Mesendoderm (in vitro differentiated cells): Measurements from ENCODE around the gene DOCK9.

ENCODE experiments used
- DNase-seq: peaks from one replicate; pipeline ENCODE4 v3.0.0; 2013
- H2AK5ac ChIP-seq: 2 replicates; pipeline ENCODE4 v1.6.1; 2013; ENCODE audit warnings: low read length, inconsistent platforms
- H2BK120ac ChIP-seq: 2 replicates; pipeline ENCODE4 v1.6.1; 2013; ENCODE audit warnings: low read depth, mild to moderate bottlenecking, low read length, moderate library complexity, mixed read lengths
- H2BK15ac ChIP-seq: replicated peaks from 2 replicates; pipeline ENCODE4 v1.6.1; 2013; ENCODE audit warnings: low read depth, mild to moderate bottlenecking, moderate library complexity
- H2BK5ac ChIP-seq: 2 replicates; pipeline ENCODE4 v1.6.1; 2013; ENCODE audit warnings: low read length, inconsistent platforms
- H3K18ac ChIP-seq: 2 replicates; pipeline ENCODE4 v1.6.1; 2013; ENCODE audit warnings: mild to moderate bottlenecking, low read length, mixed read lengths
- H3K23ac ChIP-seq: one replicate; pipeline ENCODE4 v1.6.1; 2013; ENCODE audit warnings: low read length
- H3K27ac ChIP-seq: 2 replicates; pipeline ENCODE4 v1.5.1; 2013; ENCODE audit warnings: low read depth, mild to moderate bottlenecking, inconsistent platforms, low read length, moderate library complexity
- H3K27me3 ChIP-seq: 2 replicates; pipeline ENCODE4 v1.6.1; 2013; ENCODE audit warnings: low read length, control low read depth, mild to moderate bottlenecking, inconsistent platforms; ENCODE audit not compliant: insufficient read depth, poor library complexity
- H3K36me3 ChIP-seq: 2 replicates; pipeline ENCODE4 v1.6.1; 2013; ENCODE audit warnings: low read length, inconsistent platforms; ENCODE audit not compliant: control insufficient read depth, insufficient read depth
- H3K4ac ChIP-seq: one replicate; pipeline ENCODE4 v1.6.1; 2013; ENCODE audit warnings: low read depth, mild to moderate bottlenecking, low read length, moderate library complexity
- H3K4me1 ChIP-seq: 2 replicates; pipeline ENCODE4 v1.6.1; 2013; ENCODE audit warnings: low read depth, low read length, inconsistent platforms; ENCODE audit not compliant: control insufficient read depth
- H3K4me2 ChIP-seq: 2 replicates; pipeline ENCODE4 v1.6.1; 2013; ENCODE audit warnings: low read length
- H3K4me3 ChIP-seq: 2 replicates; pipeline ENCODE4 v1.5.1; 2013; ENCODE audit warnings: mild to moderate bottlenecking, low read length
- H3K56ac ChIP-seq: one replicate; pipeline ENCODE4 v1.6.1; 2013; ENCODE audit warnings: low read length
- H3K79me1 ChIP-seq: 2 replicates; pipeline ENCODE4 v1.6.1; 2013; ENCODE audit warnings: low read length, inconsistent platforms
- H3K79me2 ChIP-seq: 2 replicates; pipeline ENCODE4 v1.6.1; 2013; ENCODE audit warnings: mild to moderate bottlenecking, low read length; ENCODE audit not compliant: control insufficient read depth, insufficient read depth
- H3K9ac ChIP-seq: 2 replicates; pipeline ENCODE4 v1.6.1; 2013; ENCODE audit warnings: low read length, inconsistent platforms
- H4K5ac ChIP-seq: one replicate; pipeline ENCODE4 v1.6.1; 2013; ENCODE audit warnings: low read length
- H4K8ac ChIP-seq: one replicate; pipeline ENCODE4 v1.6.1; 2013; ENCODE audit warnings: low read depth, mild to moderate bottlenecking, control low read depth, low read length, moderate library complexity
- WGBS: extraction: QIAGEN DNeasy Blood & Tissue Kit; methylation state at CpG from one replicate; pipeline ENCODE4 v1.1.7; 2013; ENCODE audit warnings: low lambda C conversion rate, missing lambda C conversion rate; ENCODE audit not compliant: insufficient coverage; ENCODE audit errors: extremely low coverage; 5-methylcytosine and 5-hydroxymethylcytosine counted together

Gene DOCK9

GRCh38 chr13:98921015-98921580, 56.8 kb downstream of the DOCK9 start:
- Histone ChIP-seq H3K23ac (no peak overlapping the region), H4K5ac (no peak overlapping the region), H3K79me1 (no peaks in the 10 kb centered on the region), H2BK5ac (no peak overlapping the region), H2BK120ac (no peak overlapping the region), H2AK5ac (no peak overlapping the region), H3K4me3 (no peak overlapping the region), H3K4me1 (no peaks in the 10 kb centered on the region), H2BK15ac (no peak overlapping the region), H4K8ac (no peak overlapping the region), H3K27ac (no peak overlapping the region), H3K56ac (no peak overlapping the region), H3K4me2 (no peak overlapping the region), H3K18ac (no peak overlapping the region), H3K36me3 (no peaks in the 10 kb centered on the region), H3K79me2 (no peaks in the 10 kb centered on the region), H3K4ac (no peak overlapping the region), H3K9ac (no peak overlapping the region), H3K27me3 (no peaks in the 10 kb centered on the region)
- no CpG with 5 or more reads among the region's 5 CpGs for WGBS
- no peak for DNase-seq

GRCh38 chr13:98919566-98919965, 58.3 kb downstream of the DOCK9 start:
- Histone ChIP-seq H3K4me2 (no peak overlapping the region), H2AK5ac (no peak overlapping the region), H3K4me3 (no peak overlapping the region), H3K36me3 (no peaks in the 10 kb centered on the region), H4K8ac (no peak overlapping the region), H4K5ac (no peak overlapping the region), H3K79me2 (no peaks in the 10 kb centered on the region), H3K23ac (no peak overlapping the region), H3K79me1 (no peaks in the 10 kb centered on the region), H3K9ac (no peak overlapping the region), H2BK5ac (no peak overlapping the region), H3K18ac (no peak overlapping the region), H2BK15ac (no peak overlapping the region), H3K4ac (no peak overlapping the region), H2BK120ac (no peak overlapping the region), H3K27ac (no peak overlapping the region), H3K56ac (no peak overlapping the region), H3K27me3 (no peaks in the 10 kb centered on the region), H3K4me1 (no peaks in the 10 kb centered on the region)
- DNase-seq, result peak; percentile 69
- no CpG with 5 or more reads among the region's 2 CpGs for WGBS

- no peak overlapping the region for H3K27ac ChIP-seq
- H2AK5ac ChIP-seq, result no peak overlapping the region
- H3K23ac ChIP-seq, result no peak overlapping the region
- no peak overlapping the region for H3K18ac ChIP-seq
- H3K4me2 ChIP-seq, result no peak overlapping the region
- no peak for DNase-seq
- no peaks in the 10 kb centered on the region for H3K36me3 ChIP-seq
- H3K27me3 ChIP-seq, result no peaks in the 10 kb centered on the region
- no peak overlapping the region for H3K56ac ChIP-seq
- no peak overlapping the region for H3K4me3 ChIP-seq
- no peak overlapping the region for H2BK5ac ChIP-seq
- H4K8ac ChIP-seq, result no peak overlapping the region
- no peaks in the 10 kb centered on the region for H3K4me1 ChIP-seq
- H3K9ac ChIP-seq, result no peak overlapping the region
- no peak overlapping the region for H4K5ac ChIP-seq
- no peak overlapping the region for H2BK15ac ChIP-seq
- no peaks in the 10 kb centered on the region for H3K79me1 ChIP-seq
- no CpG with 5 or more reads among the region's 4 CpGs for WGBS
- H3K79me2 ChIP-seq, result no peaks in the 10 kb centered on the region
- no peak overlapping the region for H3K4ac ChIP-seq
- H2BK120ac ChIP-seq, result no peak overlapping the region
Measured at GRCh38 chr13:98918771-98919170, 59.1 kb downstream of the DOCK9 start.

GRCh38 chr13:98917116-98917515, 60.7 kb downstream of the DOCK9 start:
- H3K27me3 ChIP-seq, result no peaks in the 10 kb centered on the region
- H3K36me3 ChIP-seq, result no peaks in the 10 kb centered on the region
- H2BK120ac ChIP-seq, result no peak overlapping the region
- no peak overlapping the region for H3K23ac ChIP-seq
- H3K4me1 ChIP-seq, result no peaks in the 10 kb centered on the region
- H2BK15ac ChIP-seq, result no peak overlapping the region
- H3K56ac ChIP-seq, result no peak overlapping the region
- H2BK5ac ChIP-seq, result no peak overlapping the region
- no peak overlapping the region for H3K4ac ChIP-seq
- no peak for DNase-seq
- H4K8ac ChIP-seq, result no peak overlapping the region
- H3K9ac ChIP-seq, result no peak overlapping the region
- H3K4me3 ChIP-seq, result no peak overlapping the region
- no peak overlapping the region for H3K27ac ChIP-seq
- no peak overlapping the region for H3K4me2 ChIP-seq
- H4K5ac ChIP-seq, result no peak overlapping the region
- H3K18ac ChIP-seq, result no peak overlapping the region
- no CpG with 5 or more reads among the region's 1 CpG for WGBS
- no peak overlapping the region for H2AK5ac ChIP-seq
- no peaks in the 10 kb centered on the region for H3K79me2 ChIP-seq
- H3K79me1 ChIP-seq, result no peaks in the 10 kb centered on the region

- H3K18ac ChIP-seq, result no peak overlapping the region
- H3K79me2 ChIP-seq, result no peaks in the 10 kb centered on the region
- WGBS, result no CpG with 5 or more reads among the region's 1 CpG
- H3K4me3 ChIP-seq, result no peak overlapping the region
- no peak overlapping the region for H3K27ac ChIP-seq
- no peak overlapping the region for H3K4me2 ChIP-seq
- no peak overlapping the region for H3K9ac ChIP-seq
- no peak overlapping the region for H3K56ac ChIP-seq
- DNase-seq, result no peak
- H3K36me3 ChIP-seq, result no peaks in the 10 kb centered on the region
- no peak overlapping the region for H3K4ac ChIP-seq
- no peak overlapping the region for H2AK5ac ChIP-seq
- H3K4me1 ChIP-seq, result no peaks in the 10 kb centered on the region
- H3K27me3 ChIP-seq, result no peaks in the 10 kb centered on the region
- no peaks in the 10 kb centered on the region for H3K79me1 ChIP-seq
- no peak overlapping the region for H2BK120ac ChIP-seq
- no peak overlapping the region for H2BK5ac ChIP-seq
- no peak overlapping the region for H4K8ac ChIP-seq
- no peak overlapping the region for H3K23ac ChIP-seq
- H2BK15ac ChIP-seq, result no peak overlapping the region
- no peak overlapping the region for H4K5ac ChIP-seq
Measured at GRCh38 chr13:98916403-98916802, 61.5 kb downstream of the DOCK9 start.

- Histone ChIP-seq H3K4ac (no peak overlapping the region), H3K18ac (no peak overlapping the region), H2AK5ac (no peak overlapping the region), H3K79me1 (no peaks in the 10 kb centered on the region), H4K5ac (no peak overlapping the region), H3K23ac (no peak overlapping the region), H3K27me3 (no peaks in the 10 kb centered on the region), H2BK5ac (no peak overlapping the region), H2BK15ac (no peak overlapping the region), H3K4me3 (no peak overlapping the region), H2BK120ac (no peak overlapping the region), H3K9ac (no peak overlapping the region), H3K4me1 (no peaks in the 10 kb centered on the region), H3K36me3 (no peaks in the 10 kb centered on the region), H4K8ac (no peak overlapping the region), H3K56ac (no peak overlapping the region), H3K27ac (no peak overlapping the region), H3K79me2 (no peaks in the 10 kb centered on the region), H3K4me2 (no peak overlapping the region)
- no peak for DNase-seq
- no CpG with 5 or more reads among the region's 5 CpGs for WGBS
Measured at GRCh38 chr13:98915981-98916380, 61.9 kb downstream of the DOCK9 start.
